Spleen (tissue), 7 donors: ENCODE data around the gene TK1.
A peak's percentile ranks its signal among the peaks of the same experiment; 100 is the strongest.

Experiments
- CTCF ChIP-seq, 11 experiments: fragments of 200-600 bp in 7 of 11; fragments of 450-650 bp in 4 of 11; sonication (generic) in 4 of 11; IDR thresholded peaks in 8 of 11; conservative IDR thresholded peaks in 3 of 11; 1 replicate in 7 of 11; 2 replicates in 4 of 11; pipeline versions ENCODE4 v1.4.0 to v1.8.0; 2016 to 2021; ENCODE audit warnings: antibody characterized with exemption in 11 of 11, inconsistent platforms in 4 of 11, mild to moderate bottlenecking in 1 of 11
- POLR2A ChIP-seq, 3 donors: fragments of 450-650 bp; IDR thresholded peaks; one replicate each; pipeline ENCODE4 v1.5.1; 2017; ENCODE audit warnings: antibody characterized with exemption in 3 of 3, mild to moderate bottlenecking in 1 of 3
- POLR2AphosphoS5 ChIP-seq, 3 donors: sonication (generic); formaldehyde crosslinking; IDR thresholded peaks; one replicate each; pipeline ENCODE4 v1.5.1; 2017; ENCODE audit warnings: antibody characterized with exemption in 3 of 3
- donor health status: DM: no; HTN: no; CAD: no; lungs with moderate emphysema.
- donor health status: DM: no; HTN: no; CAD: no.
- donor health status: DM: no; HTN: no; CAD: no.

GRCh38 chr17:78147315-78147998 lies 39.4 kb downstream of the TK1 start:
- TF ChIP-seq POLR2A (IDR thresholded peaks at IDR 0.05): no peak
- TF ChIP-seq CTCF (IDR thresholded peaks at IDR 0.05 in 8 of 11, conservative IDR thresholded peaks at IDR 0.05 in 3 of 11): no peak
- peak in 2 of 3 donors; percentile 49 to 62 for TF ChIP-seq POLR2AphosphoS5 (IDR thresholded peaks at IDR 0.05)
